A549 (cell line): ENCODE data around the gene DUSP9.

Experiments
- CTCF ChIP-seq: fragments of >200 bp; sonication (Bioruptor Twin); formaldehyde crosslinking; IDR thresholded peaks from 3 replicates; pipeline ENCODE4 v1.5.1; 2016
- MAFK ChIP-seq: fragments of 450-650 bp; IDR thresholded peaks from 2 replicates; pipeline ENCODE4 v1.6.1; 2014; ENCODE audit not compliant: partially characterized antibody
- MAZ ChIP-seq: fragments of 150-350 bp; IDR thresholded peaks from 2 replicates; pipeline ENCODE4 v1.6.1; 2014; ENCODE audit warnings: antibody characterized with exemption, low read depth, low read length, borderline replicate concordance
- RAD21 ChIP-seq, 2 experiments: fragments of >200 bp in 1 of 2; sonication (Bioruptor Twin) in 1 of 2; formaldehyde crosslinking in 1 of 2; IDR thresholded peaks in 1 of 2; conservative IDR thresholded peaks in 1 of 2; 2 replicates in 1 of 2; 3 replicates in 1 of 2; pipeline ENCODE4 v1.6.1; 2012 to 2018; ENCODE audit warnings: inconsistent platforms in 1 of 2
- SMC3 ChIP-seq: fragments of >200 bp; sonication (Bioruptor Twin); formaldehyde crosslinking; IDR thresholded peaks from 3 replicates; pipeline ENCODE4 v1.6.1; 2018; ENCODE audit warnings: inconsistent platforms

- no peak for TF ChIP-seq MAZ
- no peak for TF ChIP-seq CTCF
- no peak for TF ChIP-seq SMC3
- no peak for TF ChIP-seq RAD21 (conservative IDR thresholded peaks at IDR 0.05 in 1 of 2, IDR thresholded peaks at IDR 0.05 in 1 of 2)
- no peak for TF ChIP-seq MAFK
Observed at GRCh38 chrX:153651540-153652079, 4.6 kb downstream of the DUSP9 start.
